GM12872 (cell line): ENCODE data around the gene MRPS6.

Experiments
- TF ChIP-seq, protein P1 (sequence below): IDR thresholded peaks from 3 replicates; pipeline ENCODE4 v1.5.1; 2011; ENCODE audit warnings: low read depth, mild to moderate bottlenecking, low read length, moderate library complexity; ENCODE audit not compliant: insufficient read depth

The MRPS6 gene

DNA sequence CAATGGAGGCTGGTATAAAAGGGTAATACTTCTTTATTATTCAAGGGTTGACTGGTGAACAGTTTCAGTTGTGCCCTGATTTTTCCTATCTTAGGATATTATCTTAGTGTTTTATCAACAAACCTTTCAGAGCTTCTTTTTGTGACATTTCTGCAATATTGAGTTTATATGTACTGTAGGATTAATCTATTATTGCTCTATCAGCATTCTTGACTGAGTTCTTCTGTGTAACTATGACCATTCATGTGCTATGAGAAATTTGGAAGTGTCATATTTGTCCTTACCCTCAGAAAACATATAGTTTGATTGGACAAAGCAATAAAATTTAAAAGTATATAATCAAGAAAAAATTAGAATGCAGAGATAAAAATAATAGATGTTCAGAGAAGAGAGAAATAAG lies 25.5 kb upstream of the MRPS6 start:
- TF ChIP-seq, protein P1, sequence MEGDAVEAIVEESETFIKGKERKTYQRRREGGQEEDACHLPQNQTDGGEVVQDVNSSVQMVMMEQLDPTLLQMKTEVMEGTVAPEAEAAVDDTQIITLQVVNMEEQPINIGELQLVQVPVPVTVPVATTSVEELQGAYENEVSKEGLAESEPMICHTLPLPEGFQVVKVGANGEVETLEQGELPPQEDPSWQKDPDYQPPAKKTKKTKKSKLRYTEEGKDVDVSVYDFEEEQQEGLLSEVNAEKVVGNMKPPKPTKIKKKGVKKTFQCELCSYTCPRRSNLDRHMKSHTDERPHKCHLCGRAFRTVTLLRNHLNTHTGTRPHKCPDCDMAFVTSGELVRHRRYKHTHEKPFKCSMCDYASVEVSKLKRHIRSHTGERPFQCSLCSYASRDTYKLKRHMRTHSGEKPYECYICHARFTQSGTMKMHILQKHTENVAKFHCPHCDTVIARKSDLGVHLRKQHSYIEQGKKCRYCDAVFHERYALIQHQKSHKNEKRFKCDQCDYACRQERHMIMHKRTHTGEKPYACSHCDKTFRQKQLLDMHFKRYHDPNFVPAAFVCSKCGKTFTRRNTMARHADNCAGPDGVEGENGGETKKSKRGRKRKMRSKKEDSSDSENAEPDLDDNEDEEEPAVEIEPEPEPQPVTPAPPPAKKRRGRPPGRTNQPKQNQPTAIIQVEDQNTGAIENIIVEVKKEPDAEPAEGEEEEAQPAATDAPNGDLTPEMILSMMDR, result no peak

- TF ChIP-seq, protein P1, result no peak
These were observed 21.2 kb upstream of the MRPS6 start for GRCh38 chr21:34052171-34052570.

- TF ChIP-seq, protein P1, result no peak
These were observed 19.1 kb upstream of the MRPS6 start for GRCh38 chr21:34054259-34054658.

DNA sequence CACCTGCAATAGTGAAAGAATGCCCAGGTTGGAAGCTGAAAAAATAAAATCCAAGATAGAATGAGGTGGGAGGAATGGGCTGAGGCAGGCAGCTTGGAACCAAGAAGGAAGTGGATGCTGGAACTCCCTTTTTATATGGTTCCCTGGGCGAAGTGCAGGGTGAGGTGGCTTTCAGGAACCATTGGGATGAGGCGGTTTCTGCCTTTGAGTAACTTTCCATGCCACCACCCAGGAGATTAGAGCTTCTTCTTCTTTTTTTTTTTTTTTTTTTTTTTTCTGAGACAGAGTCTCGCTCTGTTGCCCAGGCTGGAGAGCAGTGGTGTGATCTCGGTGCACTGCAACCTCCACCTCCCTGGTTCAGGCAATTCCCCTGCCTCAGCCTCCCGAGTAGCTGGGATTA lies 17.8 kb upstream of the MRPS6 start:
- TF ChIP-seq, protein P1, result no peak

DNA sequence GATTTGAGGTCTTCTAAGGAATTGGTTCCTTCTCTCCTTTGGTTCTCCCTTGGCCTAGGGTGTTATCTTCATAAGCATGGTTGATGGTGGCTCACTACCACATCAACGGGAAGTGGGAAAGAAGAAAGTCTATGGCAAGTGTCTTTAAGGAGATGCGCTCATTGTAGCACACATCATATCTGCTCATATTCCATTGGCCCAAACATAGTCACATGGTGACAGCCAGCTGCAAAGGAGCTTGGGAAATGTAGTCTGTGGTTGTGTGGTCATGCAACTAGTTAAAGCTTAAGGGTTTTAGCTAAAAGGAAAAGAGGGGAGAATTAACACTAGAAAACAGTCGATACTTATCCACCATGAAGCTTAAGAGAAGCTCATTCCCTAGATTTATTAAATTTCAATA lies 11.4 kb upstream of the MRPS6 start:
- TF ChIP-seq, protein P1, result no peak

- TF ChIP-seq, protein P1, result no peak
These were observed 8.4 kb upstream of the MRPS6 start for GRCh38 chr21:34065027-34065426.

DNA sequence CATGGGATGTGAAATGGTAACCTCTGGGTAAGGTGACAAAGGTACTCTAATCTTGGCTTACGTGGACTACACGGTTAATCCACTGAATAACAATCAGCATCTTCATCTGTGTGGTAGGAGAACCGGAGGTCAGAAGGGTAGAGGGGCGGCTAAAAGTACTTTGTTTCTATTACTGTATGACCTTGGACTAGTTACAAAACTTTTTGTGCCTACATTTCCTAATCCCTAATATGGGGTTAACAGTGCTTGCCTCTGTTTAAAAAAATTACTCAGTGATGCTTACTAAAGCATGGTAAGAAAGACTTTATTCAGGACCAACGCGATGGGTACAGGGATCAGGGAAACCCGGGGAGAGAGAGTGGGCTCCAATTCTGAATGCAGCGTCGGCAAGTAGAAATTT lies 1.7 kb upstream of the MRPS6 start:
- TF ChIP-seq, protein P1, result no peak
